HEK293T (cell line): ENCODE data around the gene MRPL42.

Source experiments
- FOXM1 ChIP-seq: fragments of 450-650 bp; IDR thresholded peaks from 2 replicates; pipeline ENCODE4 v1.6.1; 2017; ENCODE audit warnings: mild to moderate bottlenecking, borderline replicate concordance
- TF ChIP-seq, protein P1 (sequence below): fragments of 450-650 bp; IDR thresholded peaks from 2 replicates; pipeline ENCODE4 v1.6.1; 2016

DNA sequence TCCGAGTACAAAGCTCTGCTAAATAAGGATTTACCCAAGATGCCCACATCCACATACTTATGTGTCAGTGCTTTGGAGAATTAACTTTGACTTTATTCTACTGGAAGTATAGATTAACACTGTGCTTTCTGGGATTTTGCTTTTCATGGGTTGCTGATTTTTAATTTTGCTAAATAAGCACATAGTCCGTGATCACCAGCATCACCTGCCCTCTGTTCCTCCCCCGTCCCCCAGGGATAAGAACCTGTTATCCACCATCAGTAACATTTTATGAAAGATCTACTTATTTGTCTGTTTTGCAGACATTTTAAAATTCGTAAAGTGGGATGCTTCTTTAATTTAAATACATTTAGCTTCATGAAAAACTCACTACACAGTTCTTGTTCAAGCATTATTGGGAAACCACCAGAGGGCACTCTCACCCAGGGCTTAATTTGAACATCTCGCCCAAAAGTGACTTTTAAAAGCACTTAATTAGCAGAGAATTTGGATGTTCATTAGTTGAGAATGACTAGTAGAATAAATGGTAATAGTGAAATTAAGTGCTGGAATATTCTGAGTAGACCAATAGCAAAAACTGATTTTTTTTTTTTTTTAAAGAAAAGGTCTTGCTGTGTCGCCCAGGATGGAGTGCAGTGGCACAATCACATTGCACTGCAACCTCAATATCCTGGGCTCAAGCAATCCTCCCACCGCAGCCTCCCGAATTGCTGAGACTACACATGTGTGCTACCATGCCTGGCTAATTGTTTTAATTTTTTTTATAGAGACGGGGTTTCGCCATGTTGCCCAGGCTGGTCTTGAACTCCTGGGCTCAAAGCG lies 35.7 kb downstream of the MRPL42 start:
- TF ChIP-seq, protein P1, sequence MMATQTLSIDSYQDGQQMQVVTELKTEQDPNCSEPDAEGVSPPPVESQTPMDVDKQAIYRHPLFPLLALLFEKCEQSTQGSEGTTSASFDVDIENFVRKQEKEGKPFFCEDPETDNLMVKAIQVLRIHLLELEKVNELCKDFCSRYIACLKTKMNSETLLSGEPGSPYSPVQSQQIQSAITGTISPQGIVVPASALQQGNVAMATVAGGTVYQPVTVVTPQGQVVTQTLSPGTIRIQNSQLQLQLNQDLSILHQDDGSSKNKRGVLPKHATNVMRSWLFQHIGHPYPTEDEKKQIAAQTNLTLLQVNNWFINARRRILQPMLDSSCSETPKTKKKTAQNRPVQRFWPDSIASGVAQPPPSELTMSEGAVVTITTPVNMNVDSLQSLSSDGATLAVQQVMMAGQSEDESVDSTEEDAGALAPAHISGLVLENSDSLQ = no peak
- no peak for TF ChIP-seq FOXM1
